ENCODE measurements around the gene SYNM. TPM values are rescaled to one million over a fixed set of nuclear protein-coding genes. Genes with fewer than 3 reads are reported as not detected.

SYNM gene
- total and polyA plus RNA-seq, 2 of the 8 experiments (the other 6 are each of a cell fraction or from before 2014, with no cell fraction given), result 0.89 to 2.0 TPM

DNA sequence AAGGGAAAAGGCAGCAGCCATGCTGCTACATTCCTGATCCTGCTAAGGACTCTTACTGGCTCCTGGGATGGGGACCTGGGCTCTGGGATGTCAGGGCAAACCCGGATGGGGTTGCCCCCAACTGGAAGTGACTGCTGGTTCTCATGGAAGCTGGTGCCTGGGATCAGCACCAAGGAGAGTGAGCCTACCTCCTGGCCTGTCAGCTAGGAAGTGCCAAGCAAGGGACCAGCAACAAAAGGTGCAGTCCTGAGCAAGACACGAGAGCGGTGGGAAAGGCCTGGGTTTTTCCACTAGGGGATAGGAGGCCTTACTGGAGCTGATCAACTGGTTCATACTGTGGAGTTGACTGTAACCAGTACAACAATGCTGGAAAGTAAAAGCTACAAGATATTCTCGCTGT, 47.9 kb upstream of the SYNM start (continued):
- TF ChIP-seq CHD7 (IDR thresholded peaks at IDR 0.05; ENCODE audit: insufficient replicate concordance, low read length), result no peak
- no peak for TF ChIP-seq RNF2 (IDR thresholded peaks at IDR 0.05; ENCODE audit: borderline replicate concordance, low read depth, low read length, missing control alignments, poor library complexity, severe bottlenecking)
- no peak for TF ChIP-seq SAP30 (IDR thresholded peaks at IDR 0.05; ENCODE audit: insufficient read depth, insufficient replicate concordance, low read length)
- no peak for TF ChIP-seq TCF12 (IDR thresholded peaks at IDR 0.05; ENCODE audit: low read depth, low read length)
- TF ChIP-seq TEAD4 (IDR thresholded peaks at IDR 0.05; ENCODE audit: low read depth, low read length), result no peak
- TF ChIP-seq CTBP2 (IDR thresholded peaks at IDR 0.05; ENCODE audit: borderline replicate concordance, insufficient read depth, insufficient read length, low read length), result no peak
- TF ChIP-seq SIX5 (IDR thresholded peaks at IDR 0.05; ENCODE audit: low read depth, low read length), result no peak
- no peak for TF ChIP-seq USF2 (IDR thresholded peaks at IDR 0.05; ENCODE audit: low read length)
- no peak for TF ChIP-seq EZH2 (IDR thresholded peaks at IDR 0.05; ENCODE audit: low read depth, low read length, severe bottlenecking)
